ENCODE data around the gene RPS21. TPM values are rescaled to one million over a fixed set of nuclear protein-coding genes. Genes with fewer than 3 reads are reported as not detected.

The RPS21 gene
- polyA plus RNA-seq, 3 donors = 745 to 942 (median 879) TPM

GRCh38 chr20:62353289-62354030, 33.4 kb upstream of the RPS21 start:
- no peak for DNase-seq (ENCODE audit: low read depth in 3 of 3, low spot score in 2 of 3)

- no peak for DNase-seq (ENCODE audit: low read depth in 3 of 3, low spot score in 2 of 3)
Observed at GRCh38 chr20:62354031-62354808, 32.7 kb upstream of the RPS21 start.

- no peak for DNase-seq (ENCODE audit: low read depth in 3 of 3, low spot score in 2 of 3)
Observed at GRCh38 chr20:62354811-62355341, 32.0 kb upstream of the RPS21 start.

GRCh38 chr20:62355516-62355877, 31.4 kb upstream of the RPS21 start:
- no peak for DNase-seq (ENCODE audit: low read depth in 3 of 3, low spot score in 2 of 3)

- DNase-seq (ENCODE audit: low read depth in 3 of 3, low spot score in 2 of 3) = no peak
Observed at GRCh38 chr20:62355878-62356588, 30.9 kb upstream of the RPS21 start.

- DNase-seq (ENCODE audit: low read depth in 3 of 3, low spot score in 2 of 3) = no peak
Observed at GRCh38 chr20:62356589-62357186, 30.2 kb upstream of the RPS21 start.

- DNase-seq (ENCODE audit: low read depth in 3 of 3, low spot score in 2 of 3) = no peak
Observed at GRCh38 chr20:62357187-62357667, 29.7 kb upstream of the RPS21 start.

- DNase-seq (ENCODE audit: low read depth in 3 of 3, low spot score in 2 of 3) = no peak
Observed at GRCh38 chr20:62357681-62358080, 29.2 kb upstream of the RPS21 start.

GRCh38 chr20:62358171-62359042, 28.5 kb upstream of the RPS21 start:
- no peak for DNase-seq (ENCODE audit: low read depth in 3 of 3, low spot score in 2 of 3)

- DNase-seq (ENCODE audit: low read depth in 3 of 3, low spot score in 2 of 3) = no peak
Observed at GRCh38 chr20:62359043-62359490, 27.8 kb upstream of the RPS21 start.

GRCh38 chr20:62359491-62360121, 27.3 kb upstream of the RPS21 start:
- no peak for DNase-seq (ENCODE audit: low read depth in 3 of 3, low spot score in 2 of 3)

- DNase-seq (ENCODE audit: low read depth in 3 of 3, low spot score in 2 of 3) = no peak
Observed at GRCh38 chr20:62360854-62361798, 25.8 kb upstream of the RPS21 start.

- no peak for DNase-seq (ENCODE audit: low read depth in 3 of 3, low spot score in 2 of 3)
Observed at GRCh38 chr20:62361799-62362589, 24.9 kb upstream of the RPS21 start.

- no peak for DNase-seq (ENCODE audit: low read depth in 3 of 3, low spot score in 2 of 3)
Observed at GRCh38 chr20:62362590-62362940, 24.3 kb upstream of the RPS21 start.

- DNase-seq (ENCODE audit: low read depth in 3 of 3, low spot score in 2 of 3) = no peak
Observed at GRCh38 chr20:62362991-62363919, 23.6 kb upstream of the RPS21 start.
